ENCODE results near the gene KCMF1. TPM values are rescaled to one million over a fixed set of nuclear protein-coding genes. Genes with fewer than 3 reads are reported as not detected.
A peak's percentile ranks its signal among the peaks of the same experiment; 100 is the strongest.

KCMF1 gene
- 39.6 and 80.3 TPM in 2 replicates for total RNA-seq

DNA sequence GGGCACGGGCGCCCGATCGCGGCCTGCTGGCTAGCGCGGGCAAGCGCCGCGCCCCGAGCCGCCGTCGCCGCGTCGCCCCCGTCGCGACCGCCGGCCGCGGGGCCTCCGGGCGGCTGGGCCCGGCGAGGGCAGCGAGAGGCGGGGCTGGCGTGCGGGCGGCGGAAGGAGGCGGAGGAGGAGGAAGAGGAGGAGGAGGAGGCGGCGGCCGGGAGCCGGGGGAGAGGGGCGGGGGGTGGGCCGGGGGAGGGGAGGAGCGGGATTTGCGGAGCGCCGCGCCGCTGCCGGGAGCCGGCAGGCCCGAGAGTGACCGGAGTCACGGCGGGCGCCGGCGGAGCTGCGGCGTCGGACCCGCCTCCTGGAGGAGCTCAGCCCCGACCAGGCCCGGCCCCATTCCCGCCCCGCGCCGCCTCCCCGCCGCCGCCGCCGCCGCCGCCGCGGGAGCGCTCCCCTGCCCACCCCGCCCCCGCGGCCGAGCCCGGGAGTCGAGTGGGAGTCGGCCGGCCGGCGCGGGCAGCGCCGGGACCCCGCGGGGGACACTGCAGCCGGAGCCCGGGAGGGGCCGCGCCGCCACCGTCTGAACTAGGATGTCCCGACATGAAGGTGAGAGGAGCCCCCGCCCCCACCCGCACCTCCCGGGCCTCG, at the start of gene KCMF1:
KCMF1 (plus strand) TSS at position 294 of the 642 bp plus-strand sequence; CDS start at position 585, 291 bp downstream.
- peak; percentile 74 for DNase-seq (ENCODE audit: low read depth)
- TF ChIP-seq CTCF (IDR thresholded peaks at IDR 0.05; ENCODE audit: insufficient read depth, low read depth, low read length) = no peak
- H3K4me3 ChIP-seq (ENCODE audit: low read depth, low read length) = peak within 1 kb of the TSS; percentile 88

DNA sequence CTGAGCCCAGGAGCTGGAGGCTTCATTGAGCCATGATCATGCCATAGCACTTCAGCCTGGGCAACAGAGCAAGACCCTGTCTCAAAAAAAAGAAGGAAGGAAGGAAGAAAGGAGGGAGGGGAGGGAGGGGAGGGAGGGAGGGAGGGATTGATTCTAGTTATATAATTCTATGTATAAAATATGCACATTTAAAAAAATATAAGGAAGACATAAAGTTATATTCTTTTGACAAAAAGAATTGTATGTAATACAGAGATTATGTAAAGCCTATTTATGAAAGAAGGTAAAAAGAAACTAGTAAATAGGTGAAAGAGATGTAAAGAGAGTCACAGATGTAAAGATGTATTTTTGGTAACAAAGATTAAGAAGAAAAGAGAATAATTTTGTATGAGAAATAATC, 48.0 kb upstream of the KCMF1 start:
- no peak overlapping the region for H3K4me3 ChIP-seq (ENCODE audit: low read depth, low read length)
- DNase-seq (ENCODE audit: low read depth) = no peak
- TF ChIP-seq CTCF (IDR thresholded peaks at IDR 0.05; ENCODE audit: insufficient read depth, low read depth, low read length) = no peak

- DNase-seq (ENCODE audit: low read depth) = peak; percentile 44
- no peak for TF ChIP-seq CTCF (IDR thresholded peaks at IDR 0.05; ENCODE audit: insufficient read depth, low read depth, low read length)
- H3K4me3 ChIP-seq (ENCODE audit: low read depth, low read length) = no peak overlapping the region
Measured at GRCh38 chr2:84924173-84925106, 46.5 kb upstream of the KCMF1 start.

DNA sequence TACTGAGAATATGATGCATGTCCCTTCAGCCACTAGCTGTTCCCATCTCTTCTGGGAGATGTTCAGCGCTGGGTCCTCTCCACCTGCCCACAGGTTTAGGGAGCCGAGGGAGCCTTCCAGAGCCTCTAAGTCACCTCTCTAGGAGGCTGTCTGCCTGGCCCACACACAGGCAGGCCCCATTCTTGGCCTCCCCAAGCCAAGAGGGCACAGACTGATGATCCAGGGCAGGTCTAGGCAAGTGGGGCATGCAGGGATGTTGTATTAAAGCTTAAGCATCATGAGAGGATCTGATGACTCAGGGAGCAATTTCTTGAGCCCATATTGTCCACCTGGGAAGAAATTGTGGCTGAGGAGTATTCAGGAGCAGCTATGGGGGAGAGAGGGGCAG, 45.6 kb upstream of the KCMF1 start:
- TF ChIP-seq CTCF (IDR thresholded peaks at IDR 0.05; ENCODE audit: insufficient read depth, low read depth, low read length) = no peak
- H3K4me3 ChIP-seq (ENCODE audit: low read depth, low read length) = no peak overlapping the region
- DNase-seq (ENCODE audit: low read depth) = no peak

- DNase-seq (ENCODE audit: low read depth) = peak; percentile 90
- H3K4me3 ChIP-seq (ENCODE audit: low read depth, low read length) = peak overlapping the region; percentile 52
- peak; percentile 89 for TF ChIP-seq CTCF (IDR thresholded peaks at IDR 0.05; ENCODE audit: insufficient read depth, low read depth, low read length)
Measured at GRCh38 chr2:84925724-84926376, 45.1 kb upstream of the KCMF1 start.

GRCh38 chr2:84927275-84927627, 43.7 kb upstream of the KCMF1 start:
- TF ChIP-seq CTCF (IDR thresholded peaks at IDR 0.05; ENCODE audit: insufficient read depth, low read depth, low read length) = no peak
- no peak overlapping the region for H3K4me3 ChIP-seq (ENCODE audit: low read depth, low read length)
- DNase-seq (ENCODE audit: low read depth) = no peak

All from fibroblast of villous mesenchyme (primary cell).